ENCODE results near the gene RNU6-8. TPM values are rescaled to one million over a fixed set of nuclear protein-coding genes. Genes with fewer than 3 reads are reported as not detected.

RNU6-8 gene
- total RNA-seq, 4 donors from 2014 or later, result not detected

GRCh38 chr14:32186248-32186647 is 16.8 kb downstream of the RNU6-8 start:
- intact Hi-C loops (cut with DNase I; ENCODE audit: low total_unique reads), result no loop called here
- TF ChIP-seq CTCF (IDR thresholded peaks at IDR 0.05) (no peak), POLR2A (IDR thresholded peaks at IDR 0.05) (no peak)
- H3K4me3 ChIP-seq (ENCODE audit: low read depth, poor library complexity, severe bottlenecking), result no peak overlapping the region
- DNase-seq (ENCODE audit: low spot score in 2 of 2), result no peak

GRCh38 chr14:32185097-32185496 is 18.0 kb downstream of the RNU6-8 start:
- no peak for DNase-seq (ENCODE audit: low spot score in 2 of 2)
- TF ChIP-seq CTCF (IDR thresholded peaks at IDR 0.05) (no peak), POLR2A (IDR thresholded peaks at IDR 0.05) (no peak)
- intact Hi-C loops (cut with DNase I; ENCODE audit: low total_unique reads), result no loop called here
- H3K4me3 ChIP-seq (ENCODE audit: low read depth, poor library complexity, severe bottlenecking), result no peak overlapping the region
- 97 to 98% methylated on average over 1 of the region's 1 CpG for WGBS, 2 donors

- intact Hi-C loops (cut with DNase I; ENCODE audit: low total_unique reads), result no loop called here
- TF ChIP-seq POLR2A (IDR thresholded peaks at IDR 0.05) (no peak), CTCF (IDR thresholded peaks at IDR 0.05) (no peak)
- 61 to 75% methylated on average over 2 of the region's 2 CpGs for WGBS, 2 donors
- no peak overlapping the region for H3K4me3 ChIP-seq (ENCODE audit: low read depth, poor library complexity, severe bottlenecking)
- no peak for DNase-seq (ENCODE audit: low spot score in 2 of 2)
Observed at GRCh38 chr14:32183151-32184058, 19.7 kb downstream of the RNU6-8 start.

GRCh38 chr14:32171469-32171868 is 31.6 kb downstream of the RNU6-8 start:
- TF ChIP-seq CTCF (IDR thresholded peaks at IDR 0.05), result no peak
- no peak for TF ChIP-seq POLR2A (IDR thresholded peaks at IDR 0.05)

GRCh38 chr14:32169191-32169590 is 33.9 kb downstream of the RNU6-8 start:
- 79 to 80% methylated on average over 3 of the region's 3 CpGs for WGBS, 2 donors
- no peak for DNase-seq (ENCODE audit: low spot score in 2 of 2)

More at GRCh38 chr14:32171469-32171868, 31.6 kb downstream of the RNU6-8 start:
- WGBS, 2 donors, result 62 to 63% methylated on average over 5 of the region's 5 CpGs
- H3K4me3 ChIP-seq (ENCODE audit: low read depth, poor library complexity, severe bottlenecking), result no peak overlapping the region
- DNase-seq (ENCODE audit: low spot score in 2 of 2), result no peak
- intact Hi-C loops (cut with DNase I; ENCODE audit: low total_unique reads), result no loop called here

More at GRCh38 chr14:32169191-32169590, 33.9 kb downstream of the RNU6-8 start:
- TF ChIP-seq CTCF (IDR thresholded peaks at IDR 0.05), result no peak
- TF ChIP-seq POLR2A (IDR thresholded peaks at IDR 0.05), result no peak
- H3K4me3 ChIP-seq (ENCODE audit: low read depth, poor library complexity, severe bottlenecking), result no peak overlapping the region
- intact Hi-C loops (cut with DNase I; ENCODE audit: low total_unique reads), result no loop called here

Data from lower leg skin (tissue), 4 donors.